ENCODE results near the gene GTSE1.

- TF ChIP-seq EP300 (IDR thresholded peaks at IDR 0.05) (no peak), CTCF (IDR thresholded peaks at IDR 0.05) (no peak), POLR2A (IDR thresholded peaks at IDR 0.05) (no peak), POLR2AphosphoS5 (IDR thresholded peaks at IDR 0.05) (no peak)
These were observed 44.8 kb upstream of the GTSE1 start for GRCh38 chr22:46251816-46252380.

All from gastroesophageal sphincter (tissue), 3 donors.